NCI-H128 (cell line): Measurements from ENCODE around the gene ECHDC3.

Experiments
- DNase-seq: peaks from one replicate; lab custom pipeline; 2025; ENCODE audit not compliant: unreplicated experiment; lab: John Stamatoyannopoulos, UW

ECHDC3 gene

GRCh38 chr10:11775412-11775811, 33.2 kb downstream of the ECHDC3 start:
- no peak for DNase-seq

- no peak for DNase-seq
These were observed 33.9 kb downstream of the ECHDC3 start for GRCh38 chr10:11776080-11776479.

- DNase-seq = no peak
These were observed 38.9 kb downstream of the ECHDC3 start for GRCh38 chr10:11781114-11781513.

- DNase-seq = peak; percentile 2
These were observed 40.8 kb downstream of the ECHDC3 start for GRCh38 chr10:11782793-11783557.

GRCh38 chr10:11783558-11783865, 41.3 kb downstream of the ECHDC3 start:
- no peak for DNase-seq

GRCh38 chr10:11787374-11787773, 45.2 kb downstream of the ECHDC3 start:
- DNase-seq = no peak

DNA sequence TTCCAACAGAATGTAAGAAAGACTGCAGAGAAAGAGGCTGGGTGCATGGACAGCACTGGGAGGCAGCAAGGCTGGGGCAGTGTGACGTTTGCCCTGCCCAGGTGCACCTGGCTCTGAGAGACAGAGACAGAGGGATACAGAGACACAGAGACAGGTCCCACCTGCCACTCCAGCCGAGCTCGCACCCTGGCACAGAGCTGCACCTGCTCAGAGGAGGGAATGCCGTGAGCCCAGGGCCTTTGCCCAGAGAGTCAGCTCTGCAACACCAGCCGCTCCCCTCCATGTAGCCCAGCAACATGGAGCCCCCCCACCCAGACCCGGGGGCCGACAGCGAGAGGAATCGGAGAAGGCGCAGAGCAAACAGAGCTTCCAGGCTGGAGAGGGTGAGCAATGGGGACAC, 45.7 kb downstream of the ECHDC3 start:
- DNase-seq = no peak

- DNase-seq = no peak
These were observed 47.1 kb downstream of the ECHDC3 start for GRCh38 chr10:11789306-11789705.

DNA sequence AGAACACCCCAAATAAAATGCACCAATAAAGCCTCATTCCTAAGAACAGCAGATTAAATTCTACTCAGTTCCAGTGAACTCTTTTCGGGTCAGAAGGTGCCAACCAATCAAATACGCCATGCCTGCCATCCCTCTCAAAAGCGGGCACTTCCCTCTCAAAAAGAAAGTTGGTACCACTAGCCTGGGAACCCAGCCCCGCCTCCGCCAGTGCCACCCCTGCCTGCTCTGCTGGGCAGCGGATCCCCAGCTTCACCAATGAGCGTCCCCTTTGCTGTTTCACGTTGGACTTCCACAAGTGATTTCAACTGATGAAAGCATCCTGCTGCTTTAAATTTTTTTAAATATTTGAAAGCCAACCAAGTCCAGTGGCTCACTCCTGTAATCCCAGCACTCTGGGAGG, 47.8 kb downstream of the ECHDC3 start:
- no peak for DNase-seq

DNA sequence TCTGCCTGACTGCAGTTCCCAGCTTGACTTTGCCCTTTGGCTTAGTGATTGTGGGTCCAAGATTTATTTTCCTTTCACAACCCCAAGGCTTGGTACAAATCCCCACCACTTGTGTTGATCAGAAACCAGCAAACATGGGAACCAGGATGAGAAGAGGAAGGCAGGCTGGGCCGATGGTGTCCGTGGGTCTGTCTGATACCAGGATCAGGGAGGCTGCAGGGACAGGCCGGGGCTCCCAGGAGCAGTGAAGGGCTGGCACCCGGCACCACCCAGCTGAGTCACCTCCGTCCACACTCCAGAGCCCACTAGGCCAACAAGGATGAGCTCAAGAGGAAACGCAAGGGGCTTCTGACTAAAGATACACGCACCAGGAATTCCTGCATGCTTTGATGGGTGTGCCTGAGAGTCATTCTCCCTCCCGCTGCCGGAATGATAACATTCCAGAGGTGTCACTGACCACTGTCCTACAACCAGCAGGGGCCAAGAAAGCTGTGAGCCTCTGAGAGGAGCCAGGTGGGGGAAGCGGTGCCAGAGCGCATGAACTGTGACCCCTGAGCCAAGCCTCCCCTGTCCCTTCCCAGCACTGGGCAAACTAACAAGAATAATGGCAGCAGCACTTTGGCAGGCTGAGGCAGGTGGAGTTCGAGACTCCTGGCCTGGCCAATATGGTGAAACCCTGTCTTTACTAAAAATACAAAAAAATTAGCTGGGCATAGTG, 51.7 kb downstream of the ECHDC3 start:
- no peak for DNase-seq

DNA sequence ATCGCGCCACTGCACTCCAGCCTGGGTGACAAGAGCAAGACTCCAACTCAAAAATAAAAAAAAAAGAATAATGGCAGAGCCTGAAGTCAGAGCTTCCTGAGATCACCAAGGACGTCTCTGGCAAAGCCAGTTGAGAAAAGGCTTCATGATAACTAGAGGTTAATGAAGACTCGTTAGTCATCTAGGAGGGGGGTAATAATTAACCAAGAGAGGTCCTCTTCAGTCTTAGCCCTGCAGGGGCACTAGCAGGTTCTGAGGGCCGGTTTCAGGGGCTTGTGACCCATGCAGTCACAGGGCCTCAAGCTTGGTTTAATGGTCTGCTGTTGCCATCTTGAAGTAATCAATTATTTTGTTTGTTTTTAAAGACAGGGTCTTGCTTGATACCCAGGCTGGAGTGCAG, 52.4 kb downstream of the ECHDC3 start:
- no peak for DNase-seq

GRCh38 chr10:11795101-11795920, 53.1 kb downstream of the ECHDC3 start:
- no peak for DNase-seq

DNA sequence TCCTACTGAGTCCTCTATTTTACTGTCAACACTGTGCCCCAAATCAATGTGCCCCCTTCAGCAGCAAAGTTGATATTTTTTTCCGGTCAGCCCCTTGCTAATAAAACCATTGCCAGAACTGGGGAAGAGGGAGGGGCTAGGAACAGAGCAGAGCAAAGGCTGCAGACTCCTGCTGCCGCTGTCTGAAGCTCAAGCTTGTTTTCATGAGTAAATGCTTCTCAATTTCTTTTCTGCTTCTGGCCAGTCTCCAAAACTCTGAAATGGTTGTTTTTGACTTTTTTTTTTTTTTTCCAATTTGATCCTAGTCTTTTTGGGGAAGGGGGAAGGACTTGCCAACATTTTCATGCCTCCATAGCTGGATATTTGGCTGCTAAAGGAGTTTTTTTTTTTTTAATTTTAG, 54.3 kb downstream of the ECHDC3 start:
- DNase-seq = no peak

DNA sequence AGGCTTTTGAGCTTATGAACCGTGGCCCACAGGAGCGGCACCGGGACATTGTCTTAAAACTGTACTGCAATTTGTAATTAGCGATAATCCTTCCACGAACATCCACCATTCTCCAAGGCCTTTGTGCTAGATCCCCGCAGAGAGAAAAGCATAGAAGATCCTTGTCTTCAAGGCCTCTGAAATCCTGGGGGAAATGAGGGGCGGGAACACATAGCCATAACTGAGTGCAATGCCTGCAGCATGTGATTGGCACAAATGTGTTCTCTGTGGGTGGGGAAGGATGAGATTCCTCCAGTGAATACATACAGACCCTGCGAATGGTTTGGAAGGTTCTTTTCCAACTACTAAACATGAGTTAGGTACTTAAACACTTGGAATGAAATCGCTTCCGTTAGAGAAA, 55.1 kb downstream of the ECHDC3 start:
- DNase-seq = no peak

GRCh38 chr10:11797847-11798633, 55.9 kb downstream of the ECHDC3 start:
- DNase-seq = no peak

DNA sequence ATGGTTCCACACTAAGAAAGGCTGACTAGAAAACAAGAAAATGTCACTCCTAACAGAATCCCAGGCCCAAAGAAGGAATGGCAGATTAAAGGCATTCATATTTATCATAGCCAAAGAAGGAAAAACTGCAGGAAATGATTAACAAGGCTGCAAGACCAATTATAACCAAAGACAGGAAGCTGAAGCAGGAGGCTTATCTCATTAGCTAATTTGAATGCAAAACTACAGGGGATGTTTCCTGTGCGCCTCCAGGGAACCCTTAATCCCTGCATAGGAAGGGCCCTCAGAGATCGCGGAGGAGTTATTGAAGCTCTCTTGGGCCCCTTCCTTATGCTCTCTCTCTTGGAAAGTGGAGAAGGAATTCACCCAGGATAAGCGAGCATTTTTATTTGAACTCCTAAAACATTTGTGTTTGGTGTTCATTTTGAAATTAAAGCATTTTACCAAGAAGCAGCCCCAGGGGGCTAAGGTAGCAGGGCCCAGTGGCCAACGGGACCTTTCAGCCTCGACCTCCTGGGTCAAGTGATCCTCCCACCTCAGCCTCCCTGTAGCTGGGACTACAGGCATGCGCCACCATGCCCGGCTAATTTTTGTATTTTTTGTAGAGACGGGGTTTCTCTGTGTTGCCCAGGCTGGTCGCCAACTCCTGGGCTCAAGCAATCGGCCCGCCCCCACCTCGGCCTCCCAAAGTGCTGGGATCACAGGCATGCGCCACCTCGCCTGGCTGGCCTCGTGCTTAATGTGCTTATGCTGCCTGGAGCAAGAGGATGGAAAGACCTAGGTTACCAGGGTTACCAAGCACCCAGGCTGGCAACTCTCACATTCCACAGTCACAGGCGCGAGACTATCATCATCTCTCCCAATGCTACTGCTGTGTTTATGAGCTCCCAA, 56.9 kb downstream of the ECHDC3 start:
- DNase-seq = no peak

- DNase-seq = no peak
These were observed 57.5 kb downstream of the ECHDC3 start for GRCh38 chr10:11799736-11800080.

GRCh38 chr10:11804336-11804735, 62.2 kb downstream of the ECHDC3 start:
- DNase-seq = no peak

- DNase-seq = no peak
These were observed 63.6 kb downstream of the ECHDC3 start for GRCh38 chr10:11805792-11806191.

- no peak for DNase-seq
These were observed 64.5 kb downstream of the ECHDC3 start for GRCh38 chr10:11806706-11807105.
